Superior temporal gyrus (tissue), 1 donor: Measurements from ENCODE around the gene CIAO2B.
"Not testable (repeated sequence)": the region's sequence is repeated elsewhere in the genome, so short reads cannot be mapped to it uniquely, and the experiment has no call there.

Experiments
- DNase-seq: peaks from one replicate; pipeline ENCODE4 v3.0.0-alpha.2; 2016; ENCODE audit errors: extremely low spot score

The CIAO2B gene

GRCh38 chr16:66904846-66905632 is 29.2 kb downstream of the CIAO2B start:
- no peak for DNase-seq

- no peak for DNase-seq
These were observed 29.8 kb downstream of the CIAO2B start for GRCh38 chr16:66904428-66904845.

GRCh38 chr16:66903544-66904427 is 30.4 kb downstream of the CIAO2B start:
- DNase-seq: no peak

GRCh38 chr16:66902648-66903543 is 31.3 kb downstream of the CIAO2B start:
- no peak for DNase-seq

GRCh38 chr16:66901626-66902025 is 32.6 kb downstream of the CIAO2B start:
- no peak for DNase-seq

GRCh38 chr16:66900721-66901441 is 33.3 kb downstream of the CIAO2B start:
- no peak for DNase-seq

- DNase-seq: no peak
These were observed 34.1 kb downstream of the CIAO2B start for GRCh38 chr16:66899945-66900710.

- DNase-seq: no peak
These were observed 34.8 kb downstream of the CIAO2B start for GRCh38 chr16:66899310-66899944.

GRCh38 chr16:66898933-66899309 is 35.3 kb downstream of the CIAO2B start:
- DNase-seq: no peak

GRCh38 chr16:66898207-66898606 is 36.0 kb downstream of the CIAO2B start:
- DNase-seq: no peak

GRCh38 chr16:66896682-66897081 is 37.5 kb downstream of the CIAO2B start:
- not testable (repeated sequence) for DNase-seq

GRCh38 chr16:66895999-66896398 is 38.2 kb downstream of the CIAO2B start:
- DNase-seq: no peak

GRCh38 chr16:66895689-66895979 is 38.6 kb downstream of the CIAO2B start:
- no peak for DNase-seq

- DNase-seq: peak; percentile 86
These were observed 39.1 kb downstream of the CIAO2B start for GRCh38 chr16:66894948-66895688.

GRCh38 chr16:66894055-66894454 is 40.1 kb downstream of the CIAO2B start:
- DNase-seq: no peak

GRCh38 chr16:66891797-66892196 is 42.4 kb downstream of the CIAO2B start:
- no peak for DNase-seq

- DNase-seq: no peak
These were observed 42.8 kb downstream of the CIAO2B start for GRCh38 chr16:66891360-66891759.

GRCh38 chr16:66890799-66891198 is 43.4 kb downstream of the CIAO2B start:
- no peak for DNase-seq

- DNase-seq: no peak
These were observed 44.6 kb downstream of the CIAO2B start for GRCh38 chr16:66889622-66890021.
